Measurements from ENCODE around the gene S100A7. TPM values are rescaled to one million over a fixed set of nuclear protein-coding genes. Genes with fewer than 3 reads are reported as not detected.

The S100A7 gene
- total RNA-seq, 2 donors from 2014 or later: not detected

DNA sequence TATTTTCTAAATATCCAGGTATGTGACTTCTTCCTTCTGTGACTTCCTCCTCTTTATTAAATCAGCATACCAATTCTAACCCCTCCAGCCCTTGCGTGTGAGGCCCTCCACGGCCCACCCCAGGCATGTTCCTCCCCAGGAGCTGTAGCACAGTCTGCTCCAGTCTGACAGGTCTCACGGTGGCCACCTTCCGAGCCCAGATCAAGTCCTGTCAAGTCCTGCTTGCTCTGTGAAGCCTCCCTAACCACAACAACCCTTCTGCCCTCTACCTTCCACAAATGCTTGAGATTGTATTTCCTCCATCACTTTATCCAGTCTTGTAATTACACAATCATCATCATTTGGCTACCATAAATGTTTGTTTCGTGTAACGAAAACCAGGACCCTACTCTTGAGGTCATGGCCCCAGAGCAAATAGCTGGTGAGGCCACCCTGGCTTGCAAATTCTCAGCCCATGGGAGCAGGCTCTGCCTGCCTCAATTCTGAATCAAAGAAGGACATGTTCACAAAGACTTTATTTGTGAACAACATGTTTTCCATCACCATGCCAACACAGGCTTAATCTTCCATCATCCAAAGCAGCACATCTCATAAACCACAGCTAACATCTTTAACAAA is 33.0 kb upstream of the S100A7 start:
- Histone ChIP-seq H3K4me1 (peaks cover 0 to 27% of the 10 kb centered on the region in 2 donors), H3K36me3 (no peaks in the 10 kb centered on the region), H3K4me3 (no peak overlapping the region), H3K27me3 (no peaks in the 10 kb centered on the region), H3K27ac (peak overlapping the region; percentile 53 to 79), H3K9me3 (no peaks in the 10 kb centered on the region)
- DNase-seq (ENCODE audit: low spot score): no peak
- TF ChIP-seq, protein P1, sequence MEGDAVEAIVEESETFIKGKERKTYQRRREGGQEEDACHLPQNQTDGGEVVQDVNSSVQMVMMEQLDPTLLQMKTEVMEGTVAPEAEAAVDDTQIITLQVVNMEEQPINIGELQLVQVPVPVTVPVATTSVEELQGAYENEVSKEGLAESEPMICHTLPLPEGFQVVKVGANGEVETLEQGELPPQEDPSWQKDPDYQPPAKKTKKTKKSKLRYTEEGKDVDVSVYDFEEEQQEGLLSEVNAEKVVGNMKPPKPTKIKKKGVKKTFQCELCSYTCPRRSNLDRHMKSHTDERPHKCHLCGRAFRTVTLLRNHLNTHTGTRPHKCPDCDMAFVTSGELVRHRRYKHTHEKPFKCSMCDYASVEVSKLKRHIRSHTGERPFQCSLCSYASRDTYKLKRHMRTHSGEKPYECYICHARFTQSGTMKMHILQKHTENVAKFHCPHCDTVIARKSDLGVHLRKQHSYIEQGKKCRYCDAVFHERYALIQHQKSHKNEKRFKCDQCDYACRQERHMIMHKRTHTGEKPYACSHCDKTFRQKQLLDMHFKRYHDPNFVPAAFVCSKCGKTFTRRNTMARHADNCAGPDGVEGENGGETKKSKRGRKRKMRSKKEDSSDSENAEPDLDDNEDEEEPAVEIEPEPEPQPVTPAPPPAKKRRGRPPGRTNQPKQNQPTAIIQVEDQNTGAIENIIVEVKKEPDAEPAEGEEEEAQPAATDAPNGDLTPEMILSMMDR (IDR thresholded peaks at IDR 0.05): no peak

DNA sequence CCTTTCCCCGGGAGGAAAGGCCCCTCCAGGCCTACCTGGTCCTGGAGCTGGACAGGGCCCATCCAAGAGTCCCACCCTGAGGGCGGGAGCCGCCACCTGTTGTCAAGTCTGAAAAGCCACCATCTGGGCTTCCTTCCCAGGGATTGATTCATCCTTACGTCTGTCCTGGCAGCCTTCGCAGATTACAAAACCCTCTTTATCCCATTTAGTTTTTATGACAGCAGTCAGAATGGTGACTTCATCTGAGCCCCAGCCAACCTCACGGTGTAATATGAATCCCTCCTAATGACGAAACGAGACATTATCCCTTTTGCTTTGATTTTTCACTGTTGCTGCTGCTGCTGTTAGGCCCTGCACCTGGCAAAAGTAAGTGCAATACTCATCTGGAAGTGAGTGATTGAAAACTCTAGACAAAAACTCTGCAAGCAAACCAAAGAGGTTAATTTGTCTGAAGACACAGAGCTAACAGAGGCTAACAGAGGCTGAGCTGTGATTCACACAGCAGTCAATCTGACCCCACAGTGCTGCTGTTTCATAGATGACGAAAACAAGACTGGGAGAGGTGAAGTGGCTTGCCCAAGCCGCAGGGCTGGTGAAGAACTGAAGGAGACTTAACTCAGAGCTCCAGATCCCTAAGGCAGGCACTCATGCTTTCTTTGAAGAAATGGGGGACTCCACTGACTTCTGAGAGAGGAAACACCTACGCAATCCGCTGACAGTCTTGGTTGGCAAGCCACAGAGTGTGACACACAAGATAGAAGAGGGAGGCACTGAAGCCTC is 30.0 kb upstream of the S100A7 start:
- H3K4me3 ChIP-seq: no peak overlapping the region
- TF ChIP-seq, protein P1 (IDR thresholded peaks at IDR 0.05): no peak

DNA sequence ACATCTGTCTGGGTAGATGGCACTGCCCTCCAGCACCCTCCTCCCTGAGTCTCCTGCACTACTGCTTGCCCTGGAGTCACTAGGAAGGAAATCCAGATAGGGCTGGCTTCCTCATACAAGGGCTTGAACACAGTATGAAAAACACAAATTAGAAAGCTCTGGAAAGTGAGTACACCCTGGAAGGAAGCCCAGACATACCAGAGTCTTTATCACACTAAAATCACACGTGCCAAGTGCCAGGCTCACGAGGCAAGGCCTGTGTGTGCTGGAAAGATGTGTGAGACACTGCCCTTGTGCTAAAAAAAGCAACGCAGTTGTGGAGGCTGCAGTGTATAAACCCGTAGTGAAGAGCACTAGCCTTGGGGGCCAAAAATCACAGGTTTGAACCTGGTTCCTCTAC is 28.3 kb upstream of the S100A7 start:
- no peaks in the 10 kb centered on the region for H3K36me3 ChIP-seq
- TF ChIP-seq, protein P1 (IDR thresholded peaks at IDR 0.05): no peak
- no peaks in the 10 kb centered on the region for H3K27me3 ChIP-seq
- H3K27ac ChIP-seq: peak overlapping the region; percentile 47 to 66
- no peaks in the 10 kb centered on the region for H3K9me3 ChIP-seq
- H3K4me3 ChIP-seq: no peak overlapping the region
- H3K4me1 ChIP-seq: peaks cover 0 to 23% of the 10 kb centered on the region in 2 donors
- DNase-seq (ENCODE audit: low spot score): no peak

More for the DNA sequence above, 30.0 kb upstream of the S100A7 start:
- H3K27me3 ChIP-seq: no peaks in the 10 kb centered on the region
- no peaks in the 10 kb centered on the region for H3K9me3 ChIP-seq
- H3K4me1 ChIP-seq: peaks cover 0 to 29% of the 10 kb centered on the region in 2 donors
- H3K27ac ChIP-seq: peak overlapping the region; percentile 66 to 79
- DNase-seq (ENCODE audit: low spot score): peak; percentile 95
- no peaks in the 10 kb centered on the region for H3K36me3 ChIP-seq

DNA sequence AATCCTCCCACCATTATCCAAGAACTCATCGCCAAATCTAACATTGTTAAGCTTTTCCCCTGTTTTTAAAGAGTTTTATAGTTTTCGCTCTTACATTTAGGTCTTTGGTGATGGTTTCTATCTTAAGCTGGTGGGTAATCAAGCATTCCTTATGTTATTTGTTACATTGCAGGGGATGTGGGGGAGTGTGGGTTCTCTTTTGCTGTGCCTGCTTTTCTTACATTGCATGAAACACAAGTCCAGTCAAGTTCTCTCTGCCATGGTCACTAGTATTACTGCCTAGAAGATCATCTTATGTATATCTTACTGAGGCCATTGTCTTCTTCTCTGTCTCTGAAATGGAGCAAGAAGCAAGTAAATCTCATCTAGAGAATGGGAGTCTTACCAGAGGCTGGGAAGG is 27.3 kb upstream of the S100A7 start:
- Histone ChIP-seq H3K4me1 (peaks cover 0 to 19% of the 10 kb centered on the region in 2 donors), H3K27ac (no peak overlapping the region)
- TF ChIP-seq, protein P1 (IDR thresholded peaks at IDR 0.05): no peak

DNA sequence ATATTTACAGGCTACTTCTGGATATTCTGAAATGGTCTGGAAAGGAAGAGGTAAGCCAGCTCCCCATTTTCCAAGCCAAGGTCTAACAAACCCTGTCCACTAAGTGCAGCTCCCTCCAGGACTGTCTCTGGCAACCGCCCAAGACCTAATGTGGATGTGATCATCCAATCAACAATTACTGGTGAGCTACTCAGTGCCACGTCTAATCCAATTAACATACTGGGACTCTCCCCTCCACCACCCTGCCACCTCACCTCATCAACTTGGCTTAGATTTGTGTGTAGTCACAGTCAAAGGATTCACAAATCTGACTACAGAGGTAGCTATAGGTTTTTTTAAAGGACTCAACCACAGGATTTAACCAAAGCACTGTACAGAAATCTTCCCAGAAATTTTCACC is 25.4 kb upstream of the S100A7 start:
- TF ChIP-seq, protein P1 (IDR thresholded peaks at IDR 0.05): no peak
- no peak overlapping the region for H3K4me3 ChIP-seq
- DNase-seq (ENCODE audit: low spot score): no peak
- no peak overlapping the region for H3K27ac ChIP-seq
- no peaks in the 10 kb centered on the region for H3K9me3 ChIP-seq
- H3K36me3 ChIP-seq: no peaks in the 10 kb centered on the region
- no peaks in the 10 kb centered on the region for H3K27me3 ChIP-seq
- peaks cover 0 to 15% of the 10 kb centered on the region in 2 donors for H3K4me1 ChIP-seq

More for the DNA sequence above, 27.3 kb upstream of the S100A7 start:
- Histone ChIP-seq H3K36me3 (no peaks in the 10 kb centered on the region), H3K27me3 (no peaks in the 10 kb centered on the region), H3K4me3 (no peak overlapping the region), H3K9me3 (no peaks in the 10 kb centered on the region)
- DNase-seq (ENCODE audit: low spot score): no peak

Data from right atrium auricular region (tissue), 2 donors.